MM.1S (cell line): ENCODE measurements around the gene CALY.

ENCODE experiments used
- EZH2 ChIP-seq: fragments of 300-600 bp; sonication (generic); optimal IDR thresholded peaks from 2 replicates; pipeline ENCODE3; 2017; ENCODE audit warnings: low read depth, mild to moderate bottlenecking, antibody characterized with exemption, low read length, mixed read lengths
- EZH2phosphoT487 ChIP-seq: fragments of 300-600 bp; sonication (generic); IDR thresholded peaks from 2 replicates; pipeline ENCODE4 v1.6.1; 2018; ENCODE audit warnings: antibody characterized with exemption, low read length
- TF ChIP-seq, protein P1 (sequence below): fragments of 300-600 bp; sonication (generic); IDR thresholded peaks from 2 replicates; pipeline ENCODE4 v1.5.1; 2016; ENCODE audit warnings: antibody characterized with exemption, low read length, mixed read lengths

DNA sequence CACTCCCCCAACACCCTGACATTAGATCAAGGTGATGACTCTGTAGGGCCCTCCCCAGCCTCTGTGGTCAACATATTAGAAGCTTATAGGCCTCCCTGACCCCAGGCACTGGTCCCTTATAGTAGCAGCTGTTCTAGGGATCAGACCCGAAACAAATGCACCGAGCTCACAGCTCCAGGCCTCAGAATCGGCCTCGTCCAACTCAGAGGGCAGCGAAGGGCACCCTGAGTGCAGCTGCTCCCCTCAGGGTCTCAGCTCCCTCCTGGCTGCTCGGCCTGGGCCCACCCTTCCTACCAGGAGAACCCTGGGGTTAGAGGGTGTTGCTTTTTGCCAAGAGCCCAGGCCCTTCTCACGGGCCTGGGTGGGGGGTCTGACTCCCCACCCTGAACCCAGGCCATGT is 31.5 kb upstream of the CALY start:
- TF ChIP-seq, protein P1, sequence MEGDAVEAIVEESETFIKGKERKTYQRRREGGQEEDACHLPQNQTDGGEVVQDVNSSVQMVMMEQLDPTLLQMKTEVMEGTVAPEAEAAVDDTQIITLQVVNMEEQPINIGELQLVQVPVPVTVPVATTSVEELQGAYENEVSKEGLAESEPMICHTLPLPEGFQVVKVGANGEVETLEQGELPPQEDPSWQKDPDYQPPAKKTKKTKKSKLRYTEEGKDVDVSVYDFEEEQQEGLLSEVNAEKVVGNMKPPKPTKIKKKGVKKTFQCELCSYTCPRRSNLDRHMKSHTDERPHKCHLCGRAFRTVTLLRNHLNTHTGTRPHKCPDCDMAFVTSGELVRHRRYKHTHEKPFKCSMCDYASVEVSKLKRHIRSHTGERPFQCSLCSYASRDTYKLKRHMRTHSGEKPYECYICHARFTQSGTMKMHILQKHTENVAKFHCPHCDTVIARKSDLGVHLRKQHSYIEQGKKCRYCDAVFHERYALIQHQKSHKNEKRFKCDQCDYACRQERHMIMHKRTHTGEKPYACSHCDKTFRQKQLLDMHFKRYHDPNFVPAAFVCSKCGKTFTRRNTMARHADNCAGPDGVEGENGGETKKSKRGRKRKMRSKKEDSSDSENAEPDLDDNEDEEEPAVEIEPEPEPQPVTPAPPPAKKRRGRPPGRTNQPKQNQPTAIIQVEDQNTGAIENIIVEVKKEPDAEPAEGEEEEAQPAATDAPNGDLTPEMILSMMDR = no peak
- TF ChIP-seq EZH2 (no peak), EZH2phosphoT487 (no peak)
